ENCODE measurements around the gene ANKS1B. TPM values are rescaled to one million over a fixed set of nuclear protein-coding genes. Genes with fewer than 3 reads are reported as not detected.

Gene ANKS1B
- total and polyA plus RNA-seq, 11 donors: 0.62 to 5.8 (median 1.8) TPM

- WGBS, 4 donors: 88 to 89% (median 88%) methylated on average over 3 of the region's 3 CpGs
- intact Hi-C loops (cut with DNase I): no loop called here
These were observed 1211.9 kb downstream of the ANKS1B start for GRCh38 chr12:98772818-98773217.

DNA sequence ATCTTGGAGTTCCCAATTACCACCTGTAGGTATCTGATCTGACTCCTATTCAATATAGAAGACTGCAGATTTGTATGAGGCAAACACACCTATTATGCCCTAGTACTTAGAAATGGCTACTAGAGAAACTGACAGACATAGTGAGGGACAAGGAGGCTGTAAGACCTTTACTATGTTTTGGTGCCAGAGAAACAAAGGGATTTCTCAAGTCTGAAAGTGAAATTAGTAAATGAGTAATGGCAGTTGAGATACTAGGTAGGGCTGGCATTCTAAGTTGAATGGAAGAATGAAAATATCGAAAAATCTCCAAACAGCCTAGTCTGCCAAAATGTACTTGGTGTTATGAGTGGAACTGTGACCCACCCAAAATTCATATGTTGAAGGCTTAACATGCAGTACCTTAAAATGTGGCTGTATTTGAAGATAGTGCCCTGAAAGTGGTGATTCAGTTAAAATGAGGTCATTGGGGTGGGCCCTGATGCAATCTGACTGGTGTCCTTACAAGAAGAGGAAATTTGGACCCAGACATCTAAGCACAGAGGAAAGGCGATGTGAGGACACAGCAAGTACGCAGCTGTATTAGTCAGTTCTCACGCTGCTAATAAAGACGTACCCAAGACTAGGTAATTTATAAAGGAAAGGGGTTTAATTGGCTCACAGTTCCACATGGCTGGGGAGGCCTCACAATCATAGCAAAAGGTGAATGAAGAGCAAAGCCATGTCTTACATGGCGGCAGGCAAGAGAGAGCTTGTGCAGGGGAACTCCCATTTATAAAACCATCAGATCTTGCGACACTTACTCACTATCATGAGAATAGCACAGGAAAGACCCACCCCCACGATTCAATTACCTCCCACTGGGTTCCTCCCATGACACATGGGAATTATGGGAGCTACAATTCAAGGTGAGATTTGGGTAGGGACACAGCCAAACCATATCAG is 1212.7 kb downstream of the ANKS1B start:
- H3K9me3 ChIP-seq: no peaks in the 10 kb centered on the region
- H3K27ac ChIP-seq: no peak overlapping the region
- TF ChIP-seq CTCF (IDR thresholded peaks at IDR 0.05) (no peak), POLR2A (IDR thresholded peaks at IDR 0.05) (no peak)
- intact Hi-C loops (cut with DNase I): no loop called here
- DNase-seq (no peak), ATAC-seq (no peak)
- H3K27me3 ChIP-seq: no peaks in the 10 kb centered on the region
- 85 to 95% (median 91%) methylated on average over 8 of the region's 8 CpGs for WGBS, 4 donors
- no peak overlapping the region for H3K4me3 ChIP-seq
- no peaks in the 10 kb centered on the region for H3K4me1 ChIP-seq
- no peaks in the 10 kb centered on the region for H3K36me3 ChIP-seq

More at GRCh38 chr12:98772818-98773217, 1211.9 kb downstream of the ANKS1B start:
- no peaks in the 10 kb centered on the region for H3K27me3 ChIP-seq
- ATAC-seq (no peak), DNase-seq (no peak)
- H3K27ac ChIP-seq: no peak overlapping the region
- H3K4me1 ChIP-seq: no peaks in the 10 kb centered on the region
- H3K9me3 ChIP-seq: no peaks in the 10 kb centered on the region
- H3K36me3 ChIP-seq: no peaks in the 10 kb centered on the region
- TF ChIP-seq POLR2A (IDR thresholded peaks at IDR 0.05) (no peak), CTCF (IDR thresholded peaks at IDR 0.05) (no peak)
- no peak overlapping the region for H3K4me3 ChIP-seq

DNA sequence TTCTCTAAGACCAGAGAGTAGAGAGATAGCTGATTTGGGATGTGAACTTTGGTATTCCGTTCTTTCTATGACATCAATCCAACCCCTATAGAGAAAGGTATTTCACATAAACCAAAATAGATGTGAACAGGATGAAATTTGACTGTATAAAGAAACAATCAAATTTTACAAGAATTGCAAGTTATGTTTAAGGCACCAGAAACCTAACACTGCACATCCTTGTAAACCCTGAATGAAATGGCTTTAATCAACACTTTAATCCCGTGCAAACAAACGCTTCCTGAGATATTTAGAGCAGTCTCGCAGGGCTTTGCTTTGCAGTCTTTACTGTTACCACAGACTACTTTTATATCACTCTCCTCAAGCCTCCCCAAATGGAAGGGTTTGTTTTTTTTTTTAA is 1214.5 kb downstream of the ANKS1B start:
- WGBS, 4 donors: 68 to 78% (median 76%) methylated on average over 4 of the region's 4 CpGs

More for the DNA sequence above, 1214.5 kb downstream of the ANKS1B start:
- ATAC-seq (no peak), DNase-seq (no peak)
- no peaks in the 10 kb centered on the region for H3K4me1 ChIP-seq
- TF ChIP-seq CTCF (IDR thresholded peaks at IDR 0.05) (no peak), POLR2A (IDR thresholded peaks at IDR 0.05) (no peak)
- H3K9me3 ChIP-seq: no peaks in the 10 kb centered on the region
- no peaks in the 10 kb centered on the region for H3K36me3 ChIP-seq
- H3K27ac ChIP-seq: no peak overlapping the region
- H3K27me3 ChIP-seq: no peaks in the 10 kb centered on the region
- H3K4me3 ChIP-seq: no peak overlapping the region
- intact Hi-C loops (cut with DNase I): no loop called here
